ENCODE data around the gene MGA.

GRCh38 chr15:41820791-41821423, 160.7 kb downstream of the MGA start:
- TF ChIP-seq, protein P1, sequence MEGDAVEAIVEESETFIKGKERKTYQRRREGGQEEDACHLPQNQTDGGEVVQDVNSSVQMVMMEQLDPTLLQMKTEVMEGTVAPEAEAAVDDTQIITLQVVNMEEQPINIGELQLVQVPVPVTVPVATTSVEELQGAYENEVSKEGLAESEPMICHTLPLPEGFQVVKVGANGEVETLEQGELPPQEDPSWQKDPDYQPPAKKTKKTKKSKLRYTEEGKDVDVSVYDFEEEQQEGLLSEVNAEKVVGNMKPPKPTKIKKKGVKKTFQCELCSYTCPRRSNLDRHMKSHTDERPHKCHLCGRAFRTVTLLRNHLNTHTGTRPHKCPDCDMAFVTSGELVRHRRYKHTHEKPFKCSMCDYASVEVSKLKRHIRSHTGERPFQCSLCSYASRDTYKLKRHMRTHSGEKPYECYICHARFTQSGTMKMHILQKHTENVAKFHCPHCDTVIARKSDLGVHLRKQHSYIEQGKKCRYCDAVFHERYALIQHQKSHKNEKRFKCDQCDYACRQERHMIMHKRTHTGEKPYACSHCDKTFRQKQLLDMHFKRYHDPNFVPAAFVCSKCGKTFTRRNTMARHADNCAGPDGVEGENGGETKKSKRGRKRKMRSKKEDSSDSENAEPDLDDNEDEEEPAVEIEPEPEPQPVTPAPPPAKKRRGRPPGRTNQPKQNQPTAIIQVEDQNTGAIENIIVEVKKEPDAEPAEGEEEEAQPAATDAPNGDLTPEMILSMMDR (IDR thresholded peaks at IDR 0.05; ENCODE audit: insufficient read depth, low read length, poor library complexity, severe bottlenecking) = no peak
- TF ChIP-seq EZH2phosphoT487 (conservative IDR thresholded peaks at IDR 0.05; ENCODE audit: low read length) = no peak

Data from SU-DHL-6 (cell line).